Rectal smooth muscle tissue (tissue), 1 donor: ENCODE measurements around the gene SH3RF3.

Experiments used
- H3K27ac ChIP-seq: one replicate; pipeline ENCODE4 v1.7.0; 2013; ENCODE audit warnings: low read depth, low read length, inconsistent platforms
- H3K27me3 ChIP-seq: one replicate; pipeline ENCODE4 v1.7.0; 2013; ENCODE audit warnings: low read length; ENCODE audit not compliant: control insufficient read depth, insufficient read depth
- H3K36me3 ChIP-seq: one replicate; pipeline ENCODE4 v1.7.0; 2013; ENCODE audit warnings: low read length; ENCODE audit not compliant: control insufficient read depth, insufficient read depth
- H3K4me1 ChIP-seq: one replicate; pipeline ENCODE4 v1.7.0; 2013; ENCODE audit warnings: low read length; ENCODE audit not compliant: control insufficient read depth, insufficient read depth
- H3K4me3 ChIP-seq: one replicate; pipeline ENCODE4 v1.7.0; 2013; ENCODE audit warnings: low read length
- H3K9ac ChIP-seq: one replicate; pipeline ENCODE4 v1.7.0; 2013; ENCODE audit warnings: low read length

SH3RF3 gene

DNA sequence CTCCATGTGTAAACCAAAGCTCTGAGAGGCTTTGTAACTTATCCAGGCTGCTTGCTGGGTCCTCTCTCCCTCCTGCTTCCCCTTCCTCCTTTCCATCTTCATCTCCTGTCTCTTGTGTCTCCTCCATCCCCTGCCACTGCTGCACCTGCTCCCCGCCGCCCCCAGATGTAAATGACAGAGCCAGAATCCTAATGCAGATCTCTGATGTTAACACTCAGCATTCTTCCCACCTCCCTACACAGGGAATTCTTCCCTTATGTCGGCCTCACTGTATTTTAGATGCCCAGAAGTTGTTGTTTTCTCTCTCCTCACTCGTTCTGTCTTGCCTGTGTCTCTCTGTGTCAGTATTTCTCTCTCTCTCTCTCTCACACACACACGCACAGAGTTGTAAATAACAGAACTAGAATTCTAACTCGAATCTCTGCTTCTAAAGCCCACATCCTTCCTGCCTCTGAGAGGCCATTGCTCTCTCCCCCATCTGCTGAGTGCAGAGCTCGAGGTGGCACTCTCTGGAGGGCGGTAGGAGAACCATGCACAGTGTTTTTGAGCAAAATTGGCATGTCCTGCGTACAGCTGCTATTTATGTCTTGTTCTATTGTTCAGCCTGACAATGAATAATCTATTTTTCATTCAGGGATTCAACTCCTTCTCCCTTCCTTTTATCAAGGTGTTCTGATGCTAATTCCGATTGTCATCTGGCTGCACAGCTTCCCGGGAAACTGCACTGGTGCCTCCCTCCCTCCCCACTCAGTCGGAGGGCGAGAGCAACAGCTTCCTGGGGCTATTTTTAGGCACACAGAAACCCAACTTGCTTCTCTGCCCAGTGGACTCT lies 219.9 kb downstream of the SH3RF3 start:
- no peak overlapping the region for H3K4me3 ChIP-seq
- no peak overlapping the region for H3K9ac ChIP-seq
- H3K36me3 ChIP-seq, result no peaks in the 10 kb centered on the region
- peaks cover 19% of the 10 kb centered on the region for H3K4me1 ChIP-seq
- H3K27me3 ChIP-seq, result no peaks in the 10 kb centered on the region
- H3K27ac ChIP-seq, result no peak overlapping the region

GRCh38 chr2:109349503-109350465 lies 220.8 kb downstream of the SH3RF3 start:
- Histone ChIP-seq H3K36me3 (no peaks in the 10 kb centered on the region), H3K27me3 (no peaks in the 10 kb centered on the region), H3K9ac (no peak overlapping the region), H3K27ac (peak overlapping the region; percentile 33), H3K4me3 (no peak overlapping the region), H3K4me1 (peaks cover 19% of the 10 kb centered on the region)

DNA sequence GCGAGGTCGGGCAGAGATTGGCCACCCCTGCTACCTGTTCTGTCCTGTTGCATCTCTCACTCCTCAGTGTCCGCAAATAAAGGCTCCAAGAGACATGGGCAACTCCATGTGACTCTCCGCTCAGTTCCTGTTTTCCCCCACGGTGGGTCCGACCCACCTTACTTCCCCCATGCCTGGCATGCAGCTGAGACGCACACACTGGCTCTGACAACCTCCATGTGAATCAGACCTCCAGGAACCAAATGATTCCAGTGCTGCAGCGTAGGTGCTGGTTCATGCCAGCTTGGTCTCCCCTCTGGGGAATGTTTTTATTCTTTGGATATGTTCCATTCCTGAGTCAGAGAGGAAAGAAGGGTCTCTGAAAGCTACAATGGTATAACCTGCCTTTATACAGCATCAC lies 221.5 kb downstream of the SH3RF3 start:
- H3K4me3 ChIP-seq, result no peak overlapping the region
- no peaks in the 10 kb centered on the region for H3K36me3 ChIP-seq
- H3K9ac ChIP-seq, result no peak overlapping the region
- H3K4me1 ChIP-seq, result peaks cover 19% of the 10 kb centered on the region
- no peaks in the 10 kb centered on the region for H3K27me3 ChIP-seq
- H3K27ac ChIP-seq, result peak overlapping the region; percentile 33

DNA sequence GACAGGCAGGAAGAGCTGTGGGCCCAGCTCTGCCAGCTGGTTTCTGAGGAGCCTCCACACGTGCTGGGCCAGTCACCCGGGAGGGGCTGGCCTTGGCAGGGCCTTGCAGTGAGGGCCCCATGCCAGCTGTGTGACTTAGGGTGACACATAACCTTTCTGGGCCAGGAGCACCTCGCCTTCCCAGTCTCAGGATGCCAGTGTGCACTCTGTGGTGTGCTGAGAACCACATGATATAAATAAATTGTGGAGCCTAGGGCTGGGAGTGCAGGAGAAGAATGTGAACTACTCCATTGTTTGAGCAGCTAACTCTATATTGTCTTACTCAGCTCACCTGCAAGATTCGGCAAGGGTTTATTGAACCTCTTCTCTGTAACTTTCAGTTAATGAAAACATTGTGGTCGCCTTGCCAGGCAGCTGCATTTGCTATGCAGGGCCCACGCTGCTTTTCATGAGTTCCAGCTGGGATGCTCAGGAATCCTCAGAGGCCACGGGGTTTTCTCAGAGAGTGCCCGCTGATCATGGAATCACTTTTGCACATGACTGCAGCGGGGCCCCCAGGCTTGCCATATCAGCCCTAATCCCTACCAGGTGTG lies 222.3 kb downstream of the SH3RF3 start:
- Histone ChIP-seq H3K27me3 (no peaks in the 10 kb centered on the region), H3K36me3 (no peaks in the 10 kb centered on the region), H3K9ac (no peak overlapping the region), H3K27ac (peak overlapping the region; percentile 33), H3K4me3 (no peak overlapping the region), H3K4me1 (peaks cover 19% of the 10 kb centered on the region)

DNA sequence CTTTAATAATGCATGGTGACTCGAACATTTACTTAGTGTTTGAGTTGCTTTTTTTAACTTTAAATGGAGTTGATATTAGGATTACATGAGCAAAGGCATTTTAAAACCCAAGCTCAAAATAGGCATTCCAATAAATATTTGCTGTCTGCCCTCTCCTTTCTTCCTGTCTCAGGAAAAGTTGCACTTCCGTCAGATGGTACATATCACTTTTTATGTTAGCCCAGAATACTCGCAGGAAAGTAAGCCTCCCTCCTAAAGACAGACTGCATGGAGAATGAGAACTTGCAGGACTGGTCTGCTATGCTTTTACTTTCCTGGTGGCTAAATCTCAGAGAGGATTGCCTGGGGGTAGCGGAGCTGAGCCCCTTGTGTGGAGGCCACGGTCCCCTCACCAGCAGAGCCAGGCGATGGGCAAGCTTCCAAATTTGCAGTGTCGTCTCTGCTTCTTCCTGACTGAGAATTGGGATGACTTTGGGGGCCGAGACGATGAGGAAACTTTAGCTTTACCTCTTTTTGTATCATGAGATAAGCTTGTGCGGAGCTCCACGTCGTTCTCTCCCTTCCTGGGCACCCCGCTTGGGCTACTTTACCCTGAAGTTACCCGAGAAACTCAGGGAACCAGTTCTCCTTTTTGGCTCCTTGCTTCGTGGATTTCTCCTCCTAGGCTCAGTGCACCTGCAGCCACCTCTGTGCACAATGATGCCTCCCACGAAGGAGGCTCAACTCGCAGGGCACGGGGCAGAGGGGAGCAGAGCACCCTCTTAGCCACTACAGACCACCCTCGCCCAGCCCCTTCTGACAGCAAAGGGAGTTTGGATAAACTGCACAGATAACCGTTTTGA lies 223.3 kb downstream of the SH3RF3 start:
- Histone ChIP-seq H3K9ac (no peak overlapping the region), H3K4me3 (no peak overlapping the region), H3K36me3 (no peaks in the 10 kb centered on the region), H3K27ac (no peak overlapping the region), H3K27me3 (no peaks in the 10 kb centered on the region), H3K4me1 (peaks cover 19% of the 10 kb centered on the region)

- H3K9ac ChIP-seq, result no peak overlapping the region
- no peak overlapping the region for H3K27ac ChIP-seq
- H3K4me3 ChIP-seq, result no peak overlapping the region
- H3K36me3 ChIP-seq, result no peaks in the 10 kb centered on the region
- H3K27me3 ChIP-seq, result no peaks in the 10 kb centered on the region
- peaks cover 19% of the 10 kb centered on the region for H3K4me1 ChIP-seq
These were observed 224.1 kb downstream of the SH3RF3 start for GRCh38 chr2:109352898-109353689.

GRCh38 chr2:109353806-109354745 lies 225.1 kb downstream of the SH3RF3 start:
- H3K27me3 ChIP-seq, result no peaks in the 10 kb centered on the region

DNA sequence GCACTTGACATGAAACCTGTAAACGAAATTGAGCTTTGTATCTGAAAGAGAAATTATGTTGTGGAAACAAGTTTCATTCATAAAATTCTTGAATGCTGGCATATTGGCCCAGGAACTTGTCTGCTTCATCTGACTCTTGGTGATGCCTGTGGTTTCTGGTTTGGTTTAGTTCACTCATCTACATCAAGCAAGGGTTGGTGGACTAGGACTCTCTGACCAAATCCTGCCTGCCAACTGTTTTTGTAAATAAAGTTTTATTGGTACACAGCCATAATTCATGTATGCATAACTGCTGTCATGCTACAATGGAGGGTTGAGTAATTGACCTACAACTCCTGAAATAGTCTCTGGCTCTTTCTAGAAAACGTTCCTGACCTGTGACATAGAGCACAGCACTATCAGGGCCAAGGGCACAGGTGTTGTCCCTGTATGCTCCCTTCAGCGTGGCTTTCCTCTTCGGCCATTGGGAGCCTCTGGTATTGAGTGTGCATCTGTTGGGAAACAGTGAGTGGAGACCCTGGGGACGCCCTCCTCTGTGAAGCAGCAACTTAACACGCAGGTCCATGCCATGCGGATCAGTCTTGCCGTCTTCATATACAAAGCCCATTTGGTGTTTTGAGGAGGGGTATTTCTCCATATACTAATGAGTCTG lies 226.3 kb downstream of the SH3RF3 start:
- no peak overlapping the region for H3K4me3 ChIP-seq
- no peak overlapping the region for H3K27ac ChIP-seq
- no peaks in the 10 kb centered on the region for H3K27me3 ChIP-seq
- H3K36me3 ChIP-seq, result no peaks in the 10 kb centered on the region
- no peak overlapping the region for H3K9ac ChIP-seq
- peaks cover 14% of the 10 kb centered on the region for H3K4me1 ChIP-seq

More at GRCh38 chr2:109353806-109354745, 225.1 kb downstream of the SH3RF3 start:
- H3K4me1 ChIP-seq, result peaks cover 17% of the 10 kb centered on the region
- H3K36me3 ChIP-seq, result no peaks in the 10 kb centered on the region
- H3K9ac ChIP-seq, result no peak overlapping the region
- no peak overlapping the region for H3K4me3 ChIP-seq
- H3K27ac ChIP-seq, result no peak overlapping the region

GRCh38 chr2:109356324-109357035 lies 227.5 kb downstream of the SH3RF3 start:
- Histone ChIP-seq H3K27ac (no peak overlapping the region), H3K27me3 (no peaks in the 10 kb centered on the region), H3K4me1 (peaks cover 3% of the 10 kb centered on the region), H3K9ac (no peak overlapping the region), H3K36me3 (no peaks in the 10 kb centered on the region), H3K4me3 (no peak overlapping the region)

GRCh38 chr2:109364217-109364616 lies 235.2 kb downstream of the SH3RF3 start:
- Histone ChIP-seq H3K4me3 (no peak overlapping the region), H3K27ac (no peak overlapping the region), H3K4me1 (no peaks in the 10 kb centered on the region), H3K9ac (no peak overlapping the region), H3K27me3 (no peaks in the 10 kb centered on the region), H3K36me3 (no peaks in the 10 kb centered on the region)
